ENCODE data around the gene HSP90AA1. TPM values are rescaled to one million over a fixed set of nuclear protein-coding genes. Genes with fewer than 3 reads are reported as not detected.
A peak's percentile ranks its signal among the peaks of the same experiment; 100 is the strongest.

HSP90AA1 gene
- total RNA-seq, 6 experiments from 2014 or later: 616 to 859 (median 665) TPM

GRCh38 chr14:102049258-102050025, 37.4 kb downstream of the HSP90AA1 start:
- H3K4me1 Mint-ChIP-seq (ENCODE audit: low read depth): peaks cover 9% of the 10 kb centered on the region
- H3K36me3 Mint-ChIP-seq (ENCODE audit: low read depth): peaks cover 30% of the 10 kb centered on the region
- H3K4me3 Mint-ChIP-seq: no peak overlapping the region; the same call in 1 of the 2 replicates
- no peak for DNase-seq
- TF ChIP-seq, protein P1, sequence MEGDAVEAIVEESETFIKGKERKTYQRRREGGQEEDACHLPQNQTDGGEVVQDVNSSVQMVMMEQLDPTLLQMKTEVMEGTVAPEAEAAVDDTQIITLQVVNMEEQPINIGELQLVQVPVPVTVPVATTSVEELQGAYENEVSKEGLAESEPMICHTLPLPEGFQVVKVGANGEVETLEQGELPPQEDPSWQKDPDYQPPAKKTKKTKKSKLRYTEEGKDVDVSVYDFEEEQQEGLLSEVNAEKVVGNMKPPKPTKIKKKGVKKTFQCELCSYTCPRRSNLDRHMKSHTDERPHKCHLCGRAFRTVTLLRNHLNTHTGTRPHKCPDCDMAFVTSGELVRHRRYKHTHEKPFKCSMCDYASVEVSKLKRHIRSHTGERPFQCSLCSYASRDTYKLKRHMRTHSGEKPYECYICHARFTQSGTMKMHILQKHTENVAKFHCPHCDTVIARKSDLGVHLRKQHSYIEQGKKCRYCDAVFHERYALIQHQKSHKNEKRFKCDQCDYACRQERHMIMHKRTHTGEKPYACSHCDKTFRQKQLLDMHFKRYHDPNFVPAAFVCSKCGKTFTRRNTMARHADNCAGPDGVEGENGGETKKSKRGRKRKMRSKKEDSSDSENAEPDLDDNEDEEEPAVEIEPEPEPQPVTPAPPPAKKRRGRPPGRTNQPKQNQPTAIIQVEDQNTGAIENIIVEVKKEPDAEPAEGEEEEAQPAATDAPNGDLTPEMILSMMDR (IDR thresholded peaks at IDR 0.05): no peak
- H3K9me3 Mint-ChIP-seq: no peaks in the 10 kb centered on the region
- H3K27ac Mint-ChIP-seq: peak overlapping the region; percentile 19; the same call in 1 of the 2 replicates
- peaks cover 2% of the 10 kb centered on the region for H3K27me3 Mint-ChIP-seq (ENCODE audit: insufficient read depth)

DNA sequence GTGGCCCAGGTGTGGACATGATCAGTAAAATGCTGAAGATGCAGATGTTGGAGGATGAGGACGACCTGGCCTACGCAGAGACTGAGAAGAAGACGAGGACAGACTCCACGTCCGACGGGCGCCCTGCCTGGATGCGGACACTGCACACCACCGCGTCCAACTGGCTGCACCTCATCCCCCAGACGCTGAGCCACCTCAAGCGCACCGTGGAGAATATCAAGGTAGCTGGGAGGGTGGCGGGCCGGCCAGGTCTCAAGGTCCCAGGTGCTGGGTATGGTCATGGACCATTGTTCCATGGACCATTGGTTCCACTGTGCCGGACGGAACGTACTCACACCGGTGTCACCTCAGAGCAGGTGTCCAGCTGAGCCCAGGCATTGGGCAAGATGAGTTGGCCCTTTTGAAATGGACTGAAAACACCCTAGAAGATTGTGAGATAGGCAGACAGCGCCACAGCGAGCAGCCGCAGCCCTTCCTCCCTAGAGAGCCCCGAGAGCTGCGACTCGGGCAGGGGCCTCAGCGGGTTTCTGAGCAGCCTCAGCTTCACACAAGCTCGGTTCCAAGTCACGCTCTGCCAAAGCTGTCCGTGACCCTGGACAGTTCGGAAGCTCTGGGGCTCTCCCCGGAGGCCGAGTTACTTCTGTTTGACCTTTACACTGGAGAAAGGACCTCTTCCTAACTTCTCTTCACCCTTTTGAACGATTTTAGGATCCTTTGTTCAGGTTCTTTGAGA, 38.9 kb downstream of the HSP90AA1 start:
- H3K27me3 Mint-ChIP-seq (ENCODE audit: insufficient read depth): peaks cover 2% of the 10 kb centered on the region
- no peak for DNase-seq
- TF ChIP-seq, protein P1 (IDR thresholded peaks at IDR 0.05): no peak
- no peak overlapping the region for H3K4me3 Mint-ChIP-seq
- no peaks in the 10 kb centered on the region for H3K9me3 Mint-ChIP-seq
- H3K4me1 Mint-ChIP-seq (ENCODE audit: low read depth): peaks cover 9% of the 10 kb centered on the region
- no peak overlapping the region for H3K27ac Mint-ChIP-seq
- peaks cover 41% of the 10 kb centered on the region for H3K36me3 Mint-ChIP-seq (ENCODE audit: low read depth)

DNA sequence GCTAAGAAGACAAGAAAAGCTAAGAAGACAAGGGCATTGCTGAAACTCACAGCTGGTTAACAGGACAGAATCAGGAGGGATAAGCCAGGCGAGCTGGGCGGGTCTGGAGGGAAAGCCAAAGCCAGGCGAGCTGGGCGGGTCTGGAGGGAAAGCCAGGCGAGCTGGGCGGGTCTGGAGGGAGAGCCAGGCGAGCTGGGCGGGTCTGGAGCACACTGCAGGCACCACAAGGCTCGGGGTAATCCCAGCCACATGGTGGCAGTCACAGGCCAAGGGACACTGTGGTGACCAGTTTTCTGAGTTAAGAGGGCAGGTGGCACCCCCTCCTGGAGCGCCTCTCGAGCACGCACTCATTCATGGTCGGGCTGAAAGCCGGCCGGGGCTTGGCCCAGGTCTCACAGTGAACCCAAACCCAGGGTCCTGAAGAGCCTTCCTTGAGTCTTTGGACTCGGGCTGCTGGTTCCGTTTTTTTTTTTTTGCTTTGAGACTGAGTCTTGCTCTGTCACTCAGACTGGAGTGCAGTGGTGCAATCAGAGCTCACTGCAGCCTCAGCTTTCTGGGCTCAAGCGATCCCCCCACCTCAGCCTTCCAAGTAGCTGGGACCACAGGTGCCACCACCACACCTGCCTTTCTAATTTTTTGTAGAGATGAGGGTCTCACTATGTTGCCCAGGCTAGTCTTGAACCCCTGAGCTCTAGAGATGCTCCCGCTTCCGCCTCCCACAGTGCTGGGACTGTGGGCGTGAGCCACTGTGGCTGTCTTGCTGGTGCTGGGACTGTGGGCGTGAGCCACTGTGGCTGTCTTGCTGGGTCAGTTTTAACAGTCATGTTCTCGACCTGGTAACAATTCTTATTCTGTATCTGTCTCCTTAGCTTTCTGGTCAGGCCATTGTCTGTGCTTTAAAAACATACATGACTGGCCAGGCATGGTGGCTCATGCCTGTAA, 40.2 kb downstream of the HSP90AA1 start:
- no peak overlapping the region for H3K4me3 Mint-ChIP-seq

DNA sequence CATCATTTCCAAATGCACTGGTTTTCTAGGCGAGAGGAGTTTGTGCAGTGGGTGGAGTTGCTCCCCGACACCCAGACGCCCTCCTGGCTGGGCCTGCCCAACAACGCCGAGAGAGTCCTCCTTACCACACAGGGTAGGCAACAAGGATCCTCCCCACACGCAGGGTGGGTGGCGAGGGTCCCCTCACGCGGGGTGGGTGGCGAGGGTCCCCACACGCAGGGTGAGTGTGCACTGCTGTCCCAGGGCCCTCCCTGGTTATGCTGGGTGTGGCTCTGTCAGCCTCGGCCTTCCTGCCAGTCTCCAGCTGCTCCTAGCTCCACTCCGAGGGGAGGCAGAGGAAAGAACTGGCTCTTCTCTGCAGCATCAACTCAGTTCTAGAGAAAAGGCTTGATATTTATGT, 42.3 kb downstream of the HSP90AA1 start:
- no peak for DNase-seq
- Mint-ChIP-seq H3K4me3 (no peak overlapping the region), H3K36me3 (ENCODE audit: low read depth) (peaks cover 24% of the 10 kb centered on the region), H3K27me3 (ENCODE audit: insufficient read depth) (peaks cover 2% of the 10 kb centered on the region), H3K27ac (no peak overlapping the region), H3K4me1 (ENCODE audit: low read depth) (no peaks in the 10 kb centered on the region), H3K9me3 (no peaks in the 10 kb centered on the region)
- TF ChIP-seq, protein P1 (IDR thresholded peaks at IDR 0.05): no peak

More for the DNA sequence above, 40.2 kb downstream of the HSP90AA1 start:
- peaks cover 2% of the 10 kb centered on the region for H3K27me3 Mint-ChIP-seq (ENCODE audit: insufficient read depth)
- H3K27ac Mint-ChIP-seq: peak overlapping the region; percentile 27; the same call in 1 of the 2 replicates
- DNase-seq: peak; percentile 20
- peaks cover 35% of the 10 kb centered on the region for H3K36me3 Mint-ChIP-seq (ENCODE audit: low read depth)
- H3K4me1 Mint-ChIP-seq (ENCODE audit: low read depth): peaks cover 9% of the 10 kb centered on the region
- TF ChIP-seq, protein P1 (IDR thresholded peaks at IDR 0.05): peak; percentile 60
- H3K9me3 Mint-ChIP-seq: no peaks in the 10 kb centered on the region
